Neural cell (in vitro differentiated cells): Measurements from ENCODE around the gene DIAPH1. TPM values are rescaled to one million over a fixed set of nuclear protein-coding genes. Genes with fewer than 3 reads are reported as not detected.

Experiments used
- H2AFZ ChIP-seq: fragments of 200-600, 300-800 bp; sonication (generic), shearing (Covaris generic); 2 replicates; pipeline ENCODE4 v1.6.0; 2014; ENCODE audit warnings: low read depth, mild to moderate bottlenecking, antibody characterized with exemption, low read length, moderate library complexity
- H3F3A ChIP-seq: fragments of 200-600 bp; shearing (Covaris generic); 2 replicates; pipeline ENCODE4 v1.6.1; 2016; ENCODE audit warnings: mild to moderate bottlenecking, moderate library complexity, mixed read lengths, antibody characterized with exemption, low read length; ENCODE audit not compliant: insufficient read depth, poor library complexity, severe bottlenecking
- H3K27ac ChIP-seq: fragments of 200-600, 300-800 bp; sonication (generic), shearing (Covaris generic); 2 replicates; pipeline ENCODE4 v1.5.1; 2014; ENCODE audit warnings: mild to moderate bottlenecking, low read length, moderate library complexity
- H3K27me3 ChIP-seq: fragments of 300-800, 200-600 bp; sonication (generic), shearing (Covaris generic); 2 replicates; pipeline ENCODE4 v1.6.0; 2014; ENCODE audit warnings: mild to moderate bottlenecking, low read depth, low read length, moderate library complexity; ENCODE audit not compliant: insufficient read depth
- H3K36me3 ChIP-seq: fragments of 300-800, 200-600 bp; sonication (generic), shearing (Covaris generic); 2 replicates; pipeline ENCODE4 v1.5.1; 2014; ENCODE audit warnings: mild to moderate bottlenecking, antibody characterized with exemption, low read length, moderate library complexity; ENCODE audit not compliant: insufficient read depth
- H3K4me2 ChIP-seq: fragments of 300-800, 200-600 bp; sonication (generic), shearing (Covaris generic); 2 replicates; pipeline ENCODE4 v1.6.0; 2014; ENCODE audit warnings: mild to moderate bottlenecking, low read length
- H3K4me3 ChIP-seq: fragments of 300-800, 200-600 bp; sonication (generic), shearing (Covaris generic); 2 replicates; pipeline ENCODE4 v1.5.1; 2014; ENCODE audit warnings: mild to moderate bottlenecking, low read length, moderate library complexity
- H3K79me2 ChIP-seq: fragments of 200-600 bp; shearing (Covaris generic); replicated peaks from 2 replicates; pipeline ENCODE4 v1.6.0; 2014; ENCODE audit warnings: mild to moderate bottlenecking, low read length, moderate library complexity; ENCODE audit not compliant: insufficient read depth
- H3K9ac ChIP-seq: fragments of 300-800, 200-600 bp; sonication (generic), shearing (Covaris generic); 2 replicates; pipeline ENCODE4 v1.6.1; 2016; ENCODE audit warnings: mild to moderate bottlenecking, low read length, mixed read lengths
- H3K9me2 ChIP-seq: fragments of 200-600 bp; shearing (Covaris generic); 2 replicates; pipeline ENCODE4 v1.6.1; 2016; ENCODE audit warnings: mild to moderate bottlenecking, low read length, mixed read lengths; ENCODE audit not compliant: insufficient read depth
- H3K9me3 ChIP-seq: fragments of 200-600, 300-800 bp; sonication (generic), shearing (Covaris generic); 2 replicates; pipeline ENCODE4 v1.6.1; 2016; ENCODE audit warnings: mild to moderate bottlenecking, mixed run types, low read length, moderate library complexity, mixed read lengths
- H4K20me1 ChIP-seq: fragments of 200-600 bp; shearing (Covaris generic); 2 replicates; pipeline ENCODE4 v1.6.1; 2016; ENCODE audit warnings: mild to moderate bottlenecking, mixed run types; ENCODE audit not compliant: insufficient read depth
- CTCF ChIP-seq: fragments of 450-650 bp; IDR thresholded peaks from 2 replicates; pipeline ENCODE4 v1.5.1; 2014; ENCODE audit warnings: antibody characterized with exemption, mild to moderate bottlenecking, moderate library complexity; ENCODE audit not compliant: poor library complexity, severe bottlenecking
- EP300 ChIP-seq: fragments of 450-650 bp; conservative IDR thresholded peaks from 2 replicates; pipeline ENCODE4 v1.6.1; 2014; ENCODE audit warnings: antibody characterized with exemption, mild to moderate bottlenecking, moderate library complexity; ENCODE audit not compliant: poor library complexity, severe bottlenecking
- EZH2 ChIP-seq: fragments of 200-600, 300-800 bp; shearing (Covaris generic), sonication (generic); IDR thresholded peaks from 2 replicates; pipeline ENCODE4 v1.6.1; 2014; ENCODE audit warnings: antibody characterized with exemption, low read length, borderline replicate concordance, mild to moderate bottlenecking; ENCODE audit not compliant: insufficient read depth, poor library complexity, severe bottlenecking
- MXI1 ChIP-seq: fragments of 450-650 bp; conservative IDR thresholded peaks from 2 replicates; pipeline ENCODE4 v1.6.1; 2014; ENCODE audit warnings: antibody characterized with exemption, mild to moderate bottlenecking; ENCODE audit not compliant: poor library complexity, severe bottlenecking
- POLR2AphosphoS5 ChIP-seq: IDR thresholded peaks from 2 replicates; pipeline ENCODE4 v1.6.1; 2012
- RAD21 ChIP-seq: fragments of 450-650 bp; conservative IDR thresholded peaks from 2 replicates; pipeline ENCODE4 v1.6.1; 2014; ENCODE audit warnings: antibody characterized with exemption, mild to moderate bottlenecking, moderate library complexity
- REST ChIP-seq: IDR thresholded peaks from 2 replicates; pipeline ENCODE4 v1.6.1; 2012; ENCODE audit warnings: borderline replicate concordance
- SMC3 ChIP-seq: fragments of 450-650 bp; conservative IDR thresholded peaks from 2 replicates; pipeline ENCODE4 v1.6.1; 2014; ENCODE audit warnings: antibody characterized with exemption, mild to moderate bottlenecking, moderate library complexity; ENCODE audit not compliant: poor library complexity
- TAF1 ChIP-seq: IDR thresholded peaks from 2 replicates; pipeline ENCODE4 v1.6.1; 2012; ENCODE audit warnings: low read depth
- polyA plus RNA-seq: library from polyadenylated mRNA; depleted of rRNA; stranded (reverse); fragments of >200 nt; gene quantifications from 2 replicates; pipeline ENCODE4 v1.2.3, GENCODE V29; 2014

Gene DIAPH1
- polyA plus RNA-seq, 1 donor from 2014 or later, result 21.9 TPM

GRCh38 chr5:141523991-141524390 is 94.8 kb downstream of the DIAPH1 start:
- no peaks in the 10 kb centered on the region for H4K20me1 ChIP-seq

GRCh38 chr5:141522301-141522700 is 96.5 kb downstream of the DIAPH1 start:
- no peak overlapping the region for H2AFZ ChIP-seq
- no peak for TF ChIP-seq TAF1
- TF ChIP-seq SMC3, result no peak
- H3K36me3 ChIP-seq, result peaks cover 7% of the 10 kb centered on the region
- no peaks in the 10 kb centered on the region for H3K9me3 ChIP-seq
- no peak overlapping the region for H3K4me2 ChIP-seq
- H3K9ac ChIP-seq, result no peak overlapping the region
- H3K79me2 ChIP-seq, result no peaks in the 10 kb centered on the region
- no peaks in the 10 kb centered on the region for H3K9me2 ChIP-seq
- no peak overlapping the region for H3K27ac ChIP-seq
- no peaks in the 10 kb centered on the region for H3K27me3 ChIP-seq
- no peaks in the 10 kb centered on the region for H3F3A ChIP-seq
- no peaks in the 10 kb centered on the region for H4K20me1 ChIP-seq
- no peak overlapping the region for H3K4me3 ChIP-seq

More at GRCh38 chr5:141523991-141524390, 94.8 kb downstream of the DIAPH1 start:
- peak overlapping the region; percentile 46 for H3K4me2 ChIP-seq
- no peaks in the 10 kb centered on the region for H3K9me3 ChIP-seq
- peak overlapping the region; percentile 48 for H3K27ac ChIP-seq
- H3K36me3 ChIP-seq, result peaks cover 16% of the 10 kb centered on the region
- H3K27me3 ChIP-seq, result no peaks in the 10 kb centered on the region
- H3K4me3 ChIP-seq, result peak overlapping the region; percentile 46
- H3F3A ChIP-seq, result no peaks in the 10 kb centered on the region
- no peaks in the 10 kb centered on the region for H3K9me2 ChIP-seq
- no peak overlapping the region for H3K9ac ChIP-seq
- H2AFZ ChIP-seq, result no peak overlapping the region
- H3K79me2 ChIP-seq, result no peaks in the 10 kb centered on the region
- TF ChIP-seq REST (no peak), TAF1 (no peak), CTCF (no peak), EP300 (no peak), SMC3 (no peak), MXI1 (no peak), RAD21 (no peak), EZH2 (no peak), POLR2AphosphoS5 (no peak)

GRCh38 chr5:141521244-141521781 is 97.5 kb downstream of the DIAPH1 start:
- no peak overlapping the region for H2AFZ ChIP-seq
- no peak overlapping the region for H3K4me3 ChIP-seq
- H3K9me3 ChIP-seq, result no peaks in the 10 kb centered on the region
- no peak overlapping the region for H3K27ac ChIP-seq
- H3K79me2 ChIP-seq, result no peaks in the 10 kb centered on the region
- no peak overlapping the region for H3K9ac ChIP-seq
- H4K20me1 ChIP-seq, result no peaks in the 10 kb centered on the region
- H3K4me2 ChIP-seq, result no peak overlapping the region
- peaks cover 8% of the 10 kb centered on the region for H3K36me3 ChIP-seq
- no peaks in the 10 kb centered on the region for H3K27me3 ChIP-seq
- TF ChIP-seq RAD21, result no peak
- TF ChIP-seq EZH2, result no peak
- no peak for TF ChIP-seq TAF1
- no peak for TF ChIP-seq POLR2AphosphoS5
- TF ChIP-seq EP300, result no peak
- no peak for TF ChIP-seq MXI1
- no peak for TF ChIP-seq REST
- no peak for TF ChIP-seq SMC3
- no peak for TF ChIP-seq CTCF
- no peaks in the 10 kb centered on the region for H3F3A ChIP-seq
- no peaks in the 10 kb centered on the region for H3K9me2 ChIP-seq
